ENCODE measurements around the gene MYH10. TPM values are rescaled to one million over a fixed set of nuclear protein-coding genes. Genes with fewer than 3 reads are reported as not detected.

The MYH10 gene
- total RNA-seq, result 33.0 and 35.9 TPM in 2 replicates

DNA sequence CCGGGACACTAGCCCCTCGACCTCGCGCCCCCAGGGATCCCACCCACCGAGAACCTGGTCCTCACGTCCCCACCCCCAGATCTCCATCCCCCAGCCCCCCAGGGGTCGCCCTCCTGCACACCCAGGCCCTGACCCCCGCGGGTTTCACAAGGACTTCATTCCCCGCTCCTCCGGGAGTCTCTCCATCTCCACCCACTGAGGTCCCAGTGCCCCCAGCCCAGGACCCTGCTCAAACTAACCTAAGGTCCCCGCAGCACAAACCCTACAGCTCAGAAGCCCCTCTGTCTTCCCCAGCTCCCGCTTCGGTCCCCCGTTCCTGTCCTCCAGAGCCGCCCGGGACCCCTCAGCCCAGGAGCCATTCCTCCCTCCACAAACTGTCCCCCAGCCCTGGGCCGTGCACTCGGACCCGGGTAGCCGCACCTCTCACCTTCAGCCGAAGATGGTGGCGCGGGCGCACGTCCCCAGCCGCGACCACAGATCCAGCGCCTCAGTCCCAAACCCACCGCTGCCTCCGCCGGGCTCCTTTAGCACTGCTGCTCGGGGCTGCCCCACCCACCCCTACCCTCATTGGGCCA is at the start of gene MYH10:
Gene MYH10, minus strand, starts transcription at position 499 of the 575 bp plus-strand sequence. CDS start 7,479 bp downstream, outside the sequence.

DNA sequence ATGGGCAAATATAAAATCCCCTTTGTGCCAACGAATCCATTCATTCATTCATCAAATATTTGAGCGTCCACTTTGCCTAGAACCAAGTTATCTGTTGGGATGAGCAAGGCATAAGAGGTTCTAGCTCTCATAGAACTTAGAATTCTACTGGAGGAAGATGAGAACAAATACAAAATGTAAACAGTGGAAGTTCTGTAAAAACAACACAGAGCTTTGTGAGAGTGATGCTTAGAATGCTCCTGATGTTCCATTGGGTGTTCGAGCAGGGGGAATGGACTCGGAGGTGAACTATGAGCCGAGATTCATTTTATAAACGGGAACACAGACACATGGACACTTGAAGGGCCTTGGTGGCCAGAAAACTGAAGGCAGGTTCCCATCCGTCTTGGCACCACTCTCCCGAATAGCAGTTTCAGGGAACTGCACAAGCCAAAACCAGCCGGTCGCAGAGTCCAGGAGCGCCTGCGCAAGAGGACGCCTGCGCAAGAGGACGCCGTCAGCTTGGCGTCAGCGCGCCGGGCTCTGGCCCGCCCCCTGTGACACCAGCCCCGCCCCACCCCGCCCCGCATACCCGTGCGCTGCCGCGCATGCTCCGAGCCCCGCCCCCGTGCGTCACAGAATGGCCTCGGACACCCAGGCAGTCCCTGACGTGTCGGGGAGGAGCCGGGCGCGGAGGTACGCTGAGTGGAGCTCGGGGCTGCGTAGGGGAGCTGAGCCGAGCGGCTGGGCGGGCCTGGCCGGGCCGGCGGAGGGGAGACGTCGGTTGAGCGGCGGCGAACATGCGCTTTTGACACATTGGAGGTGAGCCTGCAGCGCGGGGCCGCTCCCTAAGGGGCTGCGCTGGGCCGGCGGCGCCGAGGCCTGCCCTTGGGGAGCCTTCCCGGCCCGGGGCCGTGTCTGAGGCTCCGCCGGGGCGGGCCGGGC is 195.0 kb downstream of the MYH10 start, which contains the start of gene NDEL1:
Gene NDEL1, plus strand, starts transcription at position 640 of the 924 bp plus-strand sequence. CDS start 8,388 bp downstream, outside the sequence.

Other genes with a start within 250 kb of the MYH10 start
- gene RPL26, start 247.5 kb downstream of the MYH10 start, total RNA-seq, result 5,651 and 9,660 TPM in 2 replicates
- gene RNF222, start 232.9 kb downstream of the MYH10 start, total RNA-seq, result 0.24 and 0.43 TPM in 2 replicates
- 33.2 and 35.4 TPM in 2 replicates for gene NDEL1, start 194.8 kb downstream of the MYH10 start, total RNA-seq
- not detected in 2 replicates for gene CCDC42, start 114.1 kb upstream of the MYH10 start, total RNA-seq
- gene SPDYE4, start 127.8 kb upstream of the MYH10 start, total RNA-seq, result not detected in 2 replicates
- 0.48 TPM in 1 of 2 replicates, not detected in the other for gene MFSD6L, start 168.6 kb upstream of the MYH10 start, total RNA-seq
- not detected in 2 replicates for gene PIK3R6, start 236.9 kb upstream of the MYH10 start, total RNA-seq